Activated CD4-positive, alpha-beta T cell treated with anti-CD3 and anti-CD28 coated beads, Interleukin-2, amount 50 U/mL, for 48 hours (primary cell): ENCODE measurements around the gene MKKS.

ENCODE experiments used
- DNase-seq, 2 experiments: peaks; one replicate each; pipeline ENCODE4 v3.0.0-alpha.2; 2020

MKKS gene

DNA sequence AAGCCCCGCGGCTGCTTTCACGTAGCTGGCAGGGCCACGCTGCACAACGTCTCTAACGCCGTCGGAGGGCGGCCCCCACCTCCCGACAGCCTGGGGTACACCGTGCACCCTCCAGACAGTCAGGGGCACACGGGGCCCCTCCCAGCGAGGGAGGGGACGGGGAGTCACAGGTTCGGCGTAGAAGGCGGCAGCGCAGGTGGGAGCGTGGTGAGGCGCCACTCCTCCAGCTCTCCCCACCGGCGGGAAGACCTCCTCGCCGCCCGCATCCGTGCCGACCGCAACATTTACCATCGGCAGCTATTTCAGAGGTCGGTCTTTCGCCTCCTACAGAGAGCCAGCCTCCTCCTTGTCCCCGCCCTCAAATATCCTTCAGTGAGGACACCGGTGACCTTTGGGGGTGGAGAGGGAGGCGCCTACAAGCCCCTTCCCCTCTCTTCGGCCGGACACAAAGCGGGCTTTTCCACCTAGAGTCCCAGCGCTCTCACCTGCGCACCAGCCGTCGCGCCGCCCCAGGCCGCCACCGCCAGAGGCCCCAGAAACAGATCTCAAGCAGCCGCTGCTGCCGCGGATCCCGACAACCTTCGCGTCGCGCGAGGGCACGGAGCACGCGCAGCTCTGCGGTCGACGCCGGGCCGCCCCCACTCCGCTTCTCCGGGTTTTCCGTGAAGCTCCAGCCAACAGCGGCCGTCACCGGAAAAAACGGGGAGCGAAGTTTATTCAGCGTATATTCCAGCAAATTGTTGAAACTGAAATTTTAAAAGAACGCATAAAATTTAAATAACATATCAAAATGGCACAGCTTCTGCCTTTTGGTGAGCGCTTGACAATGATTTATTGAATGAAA, at the start of gene MKKS:
MKKS (minus strand) TSS at position 600 of the 844 bp plus-strand sequence. CDS start 20,708 bp downstream, outside the sequence.
- DNase-seq, result peak; percentile 83 to 88

DNA sequence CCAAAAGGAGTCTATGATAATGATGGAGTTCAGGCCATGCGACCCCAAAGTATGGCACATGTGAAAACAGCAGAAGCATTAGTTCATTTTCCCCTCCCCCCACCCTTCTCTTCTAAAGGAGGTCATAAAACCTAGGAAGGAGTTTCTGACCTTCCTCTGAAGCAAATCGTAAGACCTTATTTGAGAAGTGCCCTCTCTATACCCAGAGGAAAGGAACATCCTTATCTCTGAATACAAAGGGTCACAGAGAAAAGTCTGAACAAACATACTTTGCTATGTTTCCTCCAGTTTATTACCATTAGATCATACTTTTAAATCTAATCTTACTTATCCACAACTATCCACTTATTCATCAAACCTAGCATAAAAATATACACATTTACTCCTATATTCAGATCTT, 49.7 kb upstream of the MKKS start:
- no peak for DNase-seq

DNA sequence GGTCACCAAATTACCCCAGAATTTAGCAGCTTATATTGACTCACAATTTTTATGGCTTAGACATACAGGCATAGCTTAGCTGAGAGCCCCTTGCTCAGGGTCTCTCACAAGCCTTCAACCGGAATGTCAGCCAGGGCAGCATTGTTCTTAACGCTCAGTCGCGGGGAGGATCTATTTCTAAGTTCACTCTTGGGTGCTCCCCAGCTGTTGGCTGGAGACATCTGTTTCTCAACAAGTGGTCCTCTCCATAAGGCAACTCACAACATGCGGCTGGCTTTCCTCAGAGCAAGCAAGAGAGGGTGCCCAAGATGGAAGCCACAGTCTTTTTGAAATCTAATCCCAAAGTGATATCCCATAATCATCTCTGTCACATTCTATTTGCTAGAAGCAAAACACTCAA, 47.7 kb upstream of the MKKS start:
- no peak for DNase-seq

DNA sequence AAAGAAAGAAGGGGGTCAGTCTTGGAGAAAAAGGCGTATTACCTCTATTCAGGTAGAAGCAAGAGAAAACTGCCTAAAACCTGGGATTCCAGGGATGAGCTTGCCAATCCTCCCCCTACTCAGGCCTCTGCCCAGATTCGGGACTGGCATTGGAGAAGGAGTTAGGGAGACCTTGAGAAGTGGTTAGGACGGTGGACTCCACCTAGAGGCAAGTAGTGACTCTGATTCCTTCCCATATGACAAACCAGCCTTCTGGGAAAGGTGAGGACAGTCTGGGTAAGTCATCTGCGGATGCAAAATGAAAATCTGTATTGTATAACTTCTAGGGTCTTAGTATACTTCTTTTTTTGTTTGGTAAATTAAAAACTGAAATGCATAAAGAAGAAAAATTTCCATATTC, 44.9 kb upstream of the MKKS start:
- no peak for DNase-seq

DNA sequence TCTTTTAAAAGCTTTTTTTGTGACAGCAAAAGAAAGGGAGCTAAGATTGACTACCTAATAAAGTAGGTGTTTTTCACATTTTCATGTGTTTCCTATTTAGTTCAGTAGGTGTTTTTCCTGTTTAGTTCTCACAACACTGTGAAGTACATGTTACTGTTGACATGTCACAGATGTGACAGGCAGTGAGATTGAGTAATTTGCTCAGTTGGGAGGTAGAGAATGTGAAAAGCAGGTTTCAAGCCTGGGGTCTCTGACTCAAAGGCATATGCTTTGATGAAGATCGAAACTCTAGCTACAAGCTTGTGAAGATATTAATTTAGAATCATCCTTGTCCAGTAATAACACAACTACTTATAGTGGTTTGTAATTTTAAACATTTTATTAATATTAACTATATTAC, 44.2 kb upstream of the MKKS start:
- no peak for DNase-seq

DNA sequence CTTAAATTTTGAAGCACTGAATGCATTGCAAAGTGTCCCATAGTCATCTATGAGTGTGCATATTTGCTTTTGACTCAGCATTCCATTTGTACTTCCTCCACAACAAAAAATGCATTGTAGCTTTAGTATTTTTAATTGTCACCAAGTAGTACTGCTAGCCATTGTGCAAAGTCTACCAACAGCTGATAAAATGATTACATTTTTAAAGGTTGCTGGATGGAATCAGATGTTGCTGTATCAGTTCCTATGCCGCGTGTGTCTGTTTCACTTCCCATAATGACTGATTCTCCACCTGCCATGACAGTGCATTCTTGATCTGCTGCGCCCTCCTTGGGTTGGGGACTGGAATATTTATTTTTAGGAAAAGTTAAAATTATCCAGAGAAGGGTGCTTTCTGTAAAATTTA, 42.3 kb upstream of the MKKS start:
- no peak for DNase-seq

DNA sequence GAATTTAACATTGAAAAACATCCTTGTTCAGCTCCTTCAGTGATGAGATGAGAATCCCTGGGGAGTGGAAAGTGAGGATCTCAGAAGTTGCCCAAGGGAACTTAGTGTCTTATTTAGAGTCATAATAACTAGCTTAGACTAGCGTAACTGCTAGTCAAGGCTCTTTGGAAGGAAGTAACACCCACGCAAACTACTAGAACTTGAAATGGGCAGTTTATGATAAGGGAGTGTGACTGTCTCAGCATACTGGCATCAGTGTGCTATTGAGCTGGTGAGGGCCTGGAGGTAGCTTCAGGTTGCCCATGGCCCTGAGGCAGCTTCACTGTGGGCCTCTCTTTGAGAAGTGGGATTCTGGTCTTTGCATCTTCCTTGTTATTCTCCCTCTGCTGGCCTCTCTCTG, 41.2 kb upstream of the MKKS start:
- no peak for DNase-seq

DNA sequence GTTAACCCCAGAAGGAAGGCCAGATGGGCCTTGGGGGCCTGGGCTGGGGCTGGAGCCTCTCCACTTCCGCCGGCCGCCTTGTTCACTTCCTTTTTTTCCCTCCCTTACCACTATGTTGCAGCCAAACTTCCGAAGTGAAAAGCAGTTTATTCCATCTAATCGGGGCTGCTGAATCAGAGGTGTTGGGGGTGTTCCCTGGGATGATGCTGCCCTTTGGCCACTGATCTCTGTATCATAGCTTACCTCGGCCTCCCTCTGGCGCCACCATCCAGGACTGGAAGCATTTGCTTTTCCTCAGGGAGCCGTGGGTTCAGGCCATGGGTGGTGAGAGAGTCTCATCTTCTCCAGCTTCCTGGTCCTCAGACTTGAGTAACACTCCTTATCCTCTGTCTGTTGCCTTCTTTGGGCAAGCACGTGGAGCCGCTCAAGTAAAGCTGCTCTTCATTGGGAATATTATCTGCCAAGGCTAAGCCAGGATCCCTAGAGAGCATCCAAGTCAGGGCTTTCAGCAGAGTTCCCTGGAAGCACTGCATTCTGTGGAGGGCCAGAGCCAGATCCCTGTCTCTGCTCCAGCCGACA, 40.7 kb upstream of the MKKS start:
- no peak for DNase-seq

DNA sequence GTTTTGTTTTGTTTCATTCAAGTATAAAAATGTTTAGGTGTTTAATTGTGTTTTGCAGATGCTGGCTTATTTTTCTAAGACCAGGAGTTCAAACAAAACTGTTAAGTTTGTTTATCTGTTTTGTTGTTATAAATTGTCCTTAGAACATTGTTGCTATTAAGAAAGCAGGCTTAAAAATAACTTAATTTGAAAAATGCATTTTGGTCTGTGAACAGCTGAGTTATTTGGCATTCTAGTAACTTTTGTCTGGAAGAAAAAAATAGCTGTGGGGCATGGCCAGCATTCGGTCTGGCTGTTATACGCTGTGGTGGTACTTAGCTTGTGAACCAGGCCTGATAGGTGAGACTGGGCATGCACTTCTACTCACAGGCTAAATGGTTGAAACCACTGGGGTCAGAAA, 38.8 kb upstream of the MKKS start:
- DNase-seq, result no peak

DNA sequence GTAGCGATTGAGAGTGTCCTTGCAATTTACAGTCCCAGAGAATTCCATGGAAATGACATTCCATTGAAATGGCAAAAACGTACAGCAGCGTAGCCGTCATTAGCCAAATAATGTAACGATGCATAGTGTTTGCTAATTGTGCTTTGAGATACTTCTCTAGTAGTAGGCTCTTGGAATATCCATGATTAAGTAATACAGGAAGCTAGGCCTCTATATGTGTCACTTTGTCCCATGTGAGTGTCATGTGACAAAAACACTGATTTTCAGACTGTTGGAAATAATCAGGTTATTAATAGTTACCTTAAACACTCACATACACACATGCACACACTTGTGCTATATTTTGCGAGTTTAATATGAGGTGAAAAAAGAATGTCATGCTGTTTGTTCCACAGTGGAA, 36.3 kb upstream of the MKKS start:
- DNase-seq, result no peak

DNA sequence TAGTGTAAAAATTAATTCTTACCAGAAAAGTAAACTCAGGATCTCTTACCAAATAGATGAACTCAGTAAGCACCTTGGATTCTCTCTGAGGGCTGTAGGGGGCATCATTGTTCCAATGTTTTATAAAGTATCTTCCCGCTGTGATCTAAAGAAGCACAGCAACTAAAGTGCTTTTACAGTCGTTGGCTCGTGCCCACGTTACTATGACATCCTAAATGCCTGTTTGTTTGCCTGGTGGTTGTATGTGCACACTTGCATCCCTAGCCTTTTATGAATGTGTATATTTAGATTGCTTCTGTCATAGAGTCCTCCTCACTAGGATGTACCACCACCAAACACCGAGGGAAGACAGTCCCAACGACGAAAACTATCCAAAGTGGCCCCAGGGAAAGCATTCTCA, 35.6 kb upstream of the MKKS start:
- no peak for DNase-seq

DNA sequence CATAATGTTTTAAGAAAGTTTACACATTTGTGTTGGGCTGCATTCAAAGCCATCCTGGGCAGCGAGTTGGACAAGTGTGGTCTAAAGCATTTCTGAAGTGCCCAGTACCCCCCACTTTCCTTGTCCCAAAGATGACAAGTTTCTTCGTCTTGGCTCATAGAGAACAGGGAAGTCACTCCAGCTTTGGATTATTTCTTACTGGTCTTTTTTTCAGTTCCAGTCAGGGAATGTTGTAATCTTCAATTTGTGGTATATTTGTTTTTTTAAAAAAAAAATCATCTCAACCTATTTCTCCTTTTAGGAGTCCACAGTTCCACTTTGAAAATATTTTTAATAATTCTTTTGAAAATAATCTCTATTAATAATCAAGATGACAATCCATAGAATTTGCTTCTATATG, 35.0 kb upstream of the MKKS start:
- no peak for DNase-seq

DNA sequence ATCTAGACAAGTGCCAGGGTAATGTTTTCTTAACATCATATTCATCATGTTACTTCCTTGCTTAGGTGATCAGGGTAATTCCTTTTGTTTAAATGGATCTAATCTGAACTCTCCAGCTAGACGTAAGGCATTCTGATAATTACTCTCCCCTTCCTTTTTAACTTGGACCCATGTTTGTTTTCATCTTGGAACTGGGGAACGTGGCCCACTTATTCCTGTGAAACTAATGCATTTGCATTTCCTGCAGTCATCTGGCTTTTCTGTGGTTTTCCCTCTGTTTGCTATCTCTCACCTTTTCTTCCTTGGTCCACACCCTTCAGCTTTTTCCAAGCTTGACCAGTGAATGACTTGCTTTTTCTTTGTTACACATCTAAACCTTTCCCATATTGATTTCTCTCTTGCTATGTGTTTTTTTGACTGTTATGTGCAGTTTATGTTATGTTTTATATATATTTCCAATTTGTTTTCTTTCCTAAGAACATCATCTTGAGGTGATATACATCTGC, 34.4 kb upstream of the MKKS start:
- no peak for DNase-seq

DNA sequence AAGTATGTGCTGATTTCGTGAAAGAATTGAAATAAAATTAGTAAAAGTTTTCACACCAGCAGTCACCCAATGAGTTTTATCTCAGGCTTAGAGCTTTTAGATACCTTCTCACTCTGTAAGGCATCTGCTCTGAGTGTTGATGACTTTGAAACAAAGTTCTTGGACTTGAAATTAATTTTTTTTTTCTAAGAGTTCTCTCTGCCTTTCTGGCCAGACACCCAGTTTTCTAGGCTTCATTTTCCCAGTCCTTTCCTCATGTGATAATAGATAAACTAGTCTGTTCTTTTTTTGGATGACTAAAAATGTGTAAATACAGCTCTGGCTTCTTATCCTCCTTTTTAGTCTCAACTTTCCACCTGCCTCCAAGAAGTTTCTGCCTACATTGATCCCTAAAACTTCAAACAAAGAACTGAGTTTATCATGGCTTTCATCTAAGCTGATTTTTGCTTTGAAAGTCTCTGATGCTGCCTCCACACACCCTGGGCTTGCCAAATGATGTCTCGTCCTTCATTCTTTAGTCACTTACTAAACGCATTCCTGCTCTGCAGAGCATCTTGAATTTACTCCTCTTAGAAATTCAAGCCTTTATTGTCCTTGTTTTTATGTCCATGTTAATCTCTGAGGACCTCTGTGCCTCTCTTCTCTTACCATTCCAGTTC, 33.8 kb upstream of the MKKS start:
- no peak for DNase-seq

DNA sequence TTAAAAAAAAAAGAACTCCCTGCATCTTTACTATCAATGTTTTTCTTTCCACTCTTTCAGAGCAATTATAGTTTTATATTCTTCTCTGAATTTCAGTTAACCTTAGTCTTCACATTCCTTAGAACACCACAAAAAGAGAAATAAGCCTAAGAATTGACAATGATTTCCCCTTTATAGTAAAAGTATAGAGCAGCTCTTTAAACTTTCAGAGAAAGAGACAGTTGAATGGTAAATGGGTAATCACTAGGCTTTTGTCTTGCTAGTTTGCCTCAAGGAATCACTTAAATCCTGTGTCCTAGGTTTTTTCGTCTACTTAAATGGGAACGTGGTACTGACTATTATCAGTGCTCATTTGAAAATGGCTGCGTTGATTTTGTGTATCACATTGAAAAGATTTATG, 32.8 kb upstream of the MKKS start:
- no peak for DNase-seq

DNA sequence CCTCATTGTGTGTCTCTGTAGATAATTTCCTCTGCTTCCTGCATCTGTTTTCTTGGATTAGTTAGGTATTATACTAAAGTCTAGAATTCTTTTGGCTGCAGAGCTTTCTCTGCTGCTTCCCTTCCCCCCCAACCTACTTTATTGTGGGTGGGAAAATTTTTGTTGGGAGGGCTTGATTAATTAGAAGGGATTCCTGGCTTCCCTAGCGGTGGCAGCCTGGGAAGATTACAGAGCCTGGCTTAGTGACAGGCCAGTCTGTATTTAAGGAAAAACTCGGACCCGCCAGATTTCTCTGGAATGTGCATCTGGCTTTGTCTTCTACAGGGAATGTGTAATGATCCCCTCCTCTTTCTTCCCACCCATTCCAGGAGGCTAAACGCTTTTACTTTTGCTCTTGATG, 32.3 kb upstream of the MKKS start:
- no peak for DNase-seq

DNA sequence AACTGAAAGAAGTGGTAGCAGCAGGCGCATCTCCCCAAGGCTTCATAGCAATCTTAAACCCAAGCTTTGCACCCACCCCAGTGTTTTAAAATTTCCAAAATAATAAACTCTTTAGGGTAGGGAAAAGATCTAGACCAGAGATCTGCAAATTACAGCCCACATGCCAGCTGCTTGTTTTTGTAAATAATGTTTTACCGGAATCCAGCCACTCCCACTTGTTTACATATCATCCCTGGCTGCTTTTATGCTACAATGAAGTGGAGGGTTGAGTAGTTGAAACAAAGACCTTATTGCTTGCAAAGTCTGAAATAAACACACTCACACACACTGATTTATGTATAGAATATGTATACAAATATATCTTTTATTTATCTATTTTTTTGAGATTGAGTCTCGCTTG, 31.1 kb upstream of the MKKS start:
- no peak for DNase-seq

DNA sequence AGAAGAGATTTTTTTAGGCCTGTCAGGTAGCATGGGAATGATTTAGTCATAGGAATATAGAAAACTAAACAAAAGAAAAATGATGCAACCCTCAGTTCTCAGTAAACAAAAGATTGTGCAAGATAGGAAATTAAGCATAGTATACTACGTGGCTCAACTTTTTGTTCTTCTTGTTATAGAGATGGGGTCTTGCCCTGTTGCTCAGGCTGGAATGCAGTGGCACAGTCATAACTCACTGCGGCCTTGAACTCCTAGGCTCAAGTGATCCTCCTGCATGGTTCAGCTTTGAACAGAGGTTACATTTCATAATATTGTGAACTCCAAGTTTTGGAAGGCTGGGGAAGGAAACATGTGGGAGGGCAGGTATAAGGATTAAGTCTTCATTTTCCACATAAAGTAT, 29.6 kb upstream of the MKKS start:
- no peak for DNase-seq

DNA sequence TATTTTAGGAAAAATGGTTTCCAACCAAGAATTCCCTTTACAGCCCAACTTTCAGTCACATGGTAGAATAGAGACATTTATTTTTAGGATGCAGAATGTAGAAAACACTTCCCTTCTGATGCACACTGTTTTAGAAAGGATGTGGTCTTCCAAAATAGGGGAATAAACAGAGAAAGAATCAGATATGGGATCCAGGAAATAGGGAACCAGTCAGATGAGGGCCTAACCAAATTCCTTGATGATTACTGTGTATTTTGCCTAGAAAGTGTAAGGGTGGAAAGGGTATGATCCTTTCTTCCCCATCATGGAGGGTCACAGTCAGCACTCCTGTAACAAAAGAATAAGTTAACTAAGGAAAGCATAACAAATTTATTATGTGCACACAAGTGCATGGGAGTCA, 28.5 kb upstream of the MKKS start:
- DNase-seq, result no peak

DNA sequence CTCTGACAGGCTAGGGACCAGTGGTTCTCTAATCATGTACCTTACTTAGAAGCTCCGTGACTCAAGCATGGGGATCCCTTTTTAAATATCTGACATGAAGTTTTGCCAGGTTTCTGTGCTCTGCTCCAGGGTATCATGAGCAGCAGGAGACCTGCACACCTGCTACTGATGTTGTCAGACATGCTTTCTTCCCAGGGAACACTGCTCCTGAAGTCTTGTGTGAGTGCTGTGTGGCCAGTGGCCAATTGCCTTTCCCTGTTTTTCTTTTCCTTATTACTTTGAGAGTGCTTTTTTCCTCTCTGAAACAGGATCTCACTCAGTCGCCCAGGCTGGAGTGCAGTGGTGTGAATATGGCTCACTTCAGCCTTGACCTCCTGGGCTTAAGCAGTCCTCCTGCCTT, 27.5 kb upstream of the MKKS start:
- no peak for DNase-seq

DNA sequence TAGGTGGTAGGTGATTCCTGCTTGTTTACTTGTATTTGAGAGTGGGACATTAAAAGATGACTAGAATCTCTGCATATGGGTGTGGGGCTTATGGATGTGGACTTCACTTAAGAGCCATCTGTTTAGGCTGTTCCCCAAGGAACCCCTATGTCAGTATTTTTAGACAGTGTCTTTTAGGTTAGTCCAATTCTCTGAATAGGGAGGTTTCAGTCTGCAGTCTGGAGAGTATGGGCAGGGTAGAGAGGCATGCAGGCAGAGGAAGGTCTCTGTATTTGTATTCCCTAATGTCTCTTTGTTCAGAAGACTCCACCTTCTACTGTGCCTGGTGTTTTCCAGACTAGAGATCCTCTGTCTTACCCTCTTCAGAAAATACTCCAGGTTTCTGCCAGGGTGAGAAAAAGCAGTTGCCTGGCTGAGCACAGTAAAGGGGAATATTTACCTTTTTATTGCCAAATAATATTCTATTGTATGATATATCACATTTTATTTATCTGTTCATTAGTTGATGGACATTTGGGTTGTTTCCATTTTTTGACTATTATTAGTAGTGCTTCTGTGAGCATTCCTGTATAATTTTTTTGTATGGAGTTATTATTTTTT, 20.2 kb upstream of the MKKS start:
- no peak for DNase-seq

DNA sequence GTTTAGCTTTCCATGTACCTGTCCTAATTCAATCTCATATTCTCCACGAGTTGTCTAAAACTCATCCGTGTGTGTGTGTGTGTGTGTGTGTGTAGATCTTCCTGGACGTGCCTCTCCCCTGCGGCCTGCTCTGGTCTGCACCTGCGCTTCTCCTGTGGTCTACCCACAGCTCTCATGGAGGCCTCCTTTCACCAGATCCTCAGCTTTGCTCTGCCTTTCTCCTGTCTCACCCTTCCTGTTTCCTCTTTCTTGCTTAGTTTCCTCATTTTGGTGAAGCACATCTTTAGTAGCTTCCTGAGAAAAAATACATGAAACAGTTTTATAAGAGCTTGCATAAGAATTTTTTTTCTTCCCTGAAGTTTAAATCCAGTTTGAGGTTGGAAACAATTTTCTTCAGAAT, 19.2 kb upstream of the MKKS start:
- peak in 1 of 2 experiments; percentile 33 for DNase-seq

DNA sequence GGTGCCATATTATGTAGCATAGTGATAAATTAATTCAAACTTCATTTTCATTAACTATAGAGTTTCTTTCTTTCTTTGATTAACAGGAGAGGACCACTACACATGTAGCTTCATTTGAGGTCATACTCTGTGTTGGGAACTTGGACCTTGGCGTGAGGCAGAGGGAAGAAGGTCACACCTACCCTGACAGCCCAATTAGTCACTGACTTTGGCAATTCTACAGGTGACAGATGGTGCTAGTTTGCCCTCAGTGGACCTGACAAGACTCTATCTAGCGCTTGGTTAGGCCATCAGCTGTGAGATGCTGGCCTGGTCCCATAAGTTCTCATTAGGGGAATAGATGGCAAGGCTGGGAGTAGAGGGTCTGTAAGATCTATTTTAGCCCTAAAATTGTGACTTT, 15.2 kb upstream of the MKKS start:
- DNase-seq, result no peak
